H9 (cell line): ENCODE results near the gene DIPK1C. TPM values are rescaled to one million over a fixed set of nuclear protein-coding genes. Genes with fewer than 3 reads are reported as not detected.

ENCODE experiments used
- DNase-seq: peaks from one replicate; pipeline ENCODE4 v3.0.0-alpha.2; 2017
- H2AFZ ChIP-seq: one replicate; pipeline ENCODE4 v1.6.1; 2013; ENCODE audit warnings: mild to moderate bottlenecking, low read length, control low read depth, moderate library complexity
- H2AK5ac ChIP-seq: 2 replicates; pipeline ENCODE4 v1.6.1; 2013; ENCODE audit warnings: low read length, control low read depth, mixed read lengths; ENCODE audit not compliant: insufficient read length
- H2BK120ac ChIP-seq: one replicate; pipeline ENCODE4 v1.6.1; 2013; ENCODE audit warnings: low read depth, mild to moderate bottlenecking, low read length, control low read depth, inconsistent platforms; ENCODE audit not compliant: poor library complexity, severe bottlenecking
- H2BK12ac ChIP-seq: 2 replicates; pipeline ENCODE4 v1.6.1; 2013; ENCODE audit warnings: low read length, control low read depth, mixed read lengths, low read depth; ENCODE audit not compliant: insufficient read length
- H2BK15ac ChIP-seq: 2 replicates; pipeline ENCODE4 v1.6.1; 2013; ENCODE audit warnings: low read depth, low read length, control low read depth
- H2BK20ac ChIP-seq: one replicate; pipeline ENCODE4 v1.6.1; 2013; ENCODE audit warnings: low read depth, mild to moderate bottlenecking, low read length, control low read depth, inconsistent platforms; ENCODE audit not compliant: poor library complexity, severe bottlenecking
- H2BK5ac ChIP-seq: 2 replicates; pipeline ENCODE4 v1.6.1; 2013; ENCODE audit warnings: low read length, control low read depth, mixed read lengths; ENCODE audit not compliant: insufficient read length
- H3K14ac ChIP-seq: 2 replicates; pipeline ENCODE4 v1.6.1; 2013; ENCODE audit warnings: low read length, control low read depth; ENCODE audit not compliant: insufficient read depth
- H3K18ac ChIP-seq: 2 replicates; pipeline ENCODE4 v1.6.1; 2013; ENCODE audit warnings: low read depth, mild to moderate bottlenecking, mixed read lengths, low read length, control low read depth; ENCODE audit not compliant: insufficient read length
- H3K23ac ChIP-seq: 2 replicates; pipeline ENCODE4 v1.6.1; 2013; ENCODE audit warnings: low read length, control low read depth, mixed read lengths, low read depth; ENCODE audit not compliant: insufficient read length
- H3K23me2 ChIP-seq: 2 replicates; pipeline ENCODE4 v1.6.1; 2013; ENCODE audit warnings: low read depth, mild to moderate bottlenecking, mixed read lengths, low read length, control low read depth; ENCODE audit not compliant: insufficient read length, poor library complexity, severe bottlenecking
- H3K27ac ChIP-seq: 2 replicates; pipeline ENCODE4 v1.5.1; 2013; ENCODE audit warnings: low read length, control low read depth, mixed read lengths, low read depth; ENCODE audit not compliant: insufficient read length
- H3K27me3 ChIP-seq: 2 replicates; pipeline ENCODE4 v1.6.1; 2013; ENCODE audit warnings: low read length, control low read depth, inconsistent platforms; ENCODE audit not compliant: insufficient read depth
- H3K4ac ChIP-seq: 2 replicates; pipeline ENCODE4 v1.6.1; 2013; ENCODE audit warnings: low read depth, mild to moderate bottlenecking, control low read depth, inconsistent platforms, low read length, moderate library complexity
- H3K4me1 ChIP-seq: 2 replicates; pipeline ENCODE4 v1.6.1; 2013; ENCODE audit warnings: low read length, control low read depth, inconsistent platforms; ENCODE audit not compliant: insufficient read depth
- H3K4me2 ChIP-seq: 2 replicates; pipeline ENCODE4 v1.6.1; 2013; ENCODE audit warnings: low read length, control low read depth, mixed read lengths; ENCODE audit not compliant: insufficient read length, insufficient read depth
- H3K56ac ChIP-seq: 2 replicates; pipeline ENCODE4 v1.6.1; 2013; ENCODE audit warnings: low read depth, mild to moderate bottlenecking, mixed read lengths, low read length, control low read depth; ENCODE audit not compliant: insufficient read length
- H3K79me1 ChIP-seq: 2 replicates; pipeline ENCODE4 v1.6.1; 2013; ENCODE audit warnings: low read depth, mild to moderate bottlenecking, moderate library complexity, low read length, control low read depth, inconsistent platforms; ENCODE audit not compliant: insufficient read depth, poor library complexity, severe bottlenecking
- H3K79me2 ChIP-seq: 2 replicates; pipeline ENCODE4 v1.6.1; 2013; ENCODE audit warnings: low read length, control low read depth, inconsistent platforms; ENCODE audit not compliant: insufficient read depth
- H3K9ac ChIP-seq: 2 replicates; pipeline ENCODE4 v1.6.1; 2013; ENCODE audit warnings: low read length, control low read depth, mixed read lengths; ENCODE audit not compliant: insufficient read length; ENCODE audit errors: extremely low read depth
- H3K9me3 ChIP-seq: one replicate; pipeline ENCODE4 v1.6.1; 2013; ENCODE audit warnings: low read depth, low read length, inconsistent platforms; ENCODE audit not compliant: control insufficient read depth
- H3T11ph ChIP-seq: one replicate; pipeline ENCODE4 v1.6.1; 2013; ENCODE audit warnings: mild to moderate bottlenecking, low read length, control low read depth, inconsistent platforms
- H4K20me1 ChIP-seq: one replicate; pipeline ENCODE4 v1.6.1; 2013; ENCODE audit not compliant: control insufficient read depth, insufficient read length, insufficient read depth
- H4K5ac ChIP-seq: 2 replicates; pipeline ENCODE4 v1.6.1; 2013; ENCODE audit warnings: low read depth, mild to moderate bottlenecking, mixed read lengths, low read length, control low read depth; ENCODE audit not compliant: insufficient read length
- H4K8ac ChIP-seq: replicated peaks from 2 replicates; pipeline ENCODE4 v1.6.1; 2013; ENCODE audit warnings: low read length, control low read depth, mixed read lengths, low read depth; ENCODE audit not compliant: insufficient read length
- H4K91ac ChIP-seq: 2 replicates; pipeline ENCODE4 v1.6.1; 2013; ENCODE audit warnings: low read depth, mild to moderate bottlenecking, moderate library complexity, mixed read lengths, low read length, control low read depth; ENCODE audit not compliant: insufficient read length
- H3K27ac Mint-ChIP-seq, 3 experiments: 2 replicates in 2 of 3; 3 replicates in 1 of 3; pipeline ENCODE4 v1.8.0; 2020 to 2021; ENCODE audit warnings: mixed read lengths in 3 of 3, mild to moderate bottlenecking in 1 of 3, moderate library complexity in 1 of 3
- H3K27me3 Mint-ChIP-seq: 2 replicates; pipeline ENCODE4 v1.8.0; 2021; ENCODE audit warnings: low read depth, mild to moderate bottlenecking, moderate library complexity, mixed read lengths
- H3K36me3 Mint-ChIP-seq, 3 experiments: 2 replicates in 2 of 3; 3 replicates in 1 of 3; pipeline ENCODE4 v1.8.0; 2020 to 2021; ENCODE audit warnings: low read depth in 3 of 3, mixed read lengths in 3 of 3; ENCODE audit not compliant: insufficient read depth in 1 of 3
- H3K4me1 Mint-ChIP-seq, 2 experiments: 2 replicates each; pipeline ENCODE4 v1.8.0; 2020; ENCODE audit warnings: mixed read lengths in 2 of 2
- H3K4me3 Mint-ChIP-seq, 2 experiments: 2 replicates in 1 of 2; 3 replicates in 1 of 2; pipeline ENCODE4 v1.8.0; 2020 to 2021; ENCODE audit warnings: mild to moderate bottlenecking in 2 of 2, mixed read lengths in 2 of 2, moderate library complexity in 1 of 2
- H3K9me3 Mint-ChIP-seq, 2 experiments: 2 replicates in 1 of 2; 3 replicates in 1 of 2; pipeline ENCODE4 v1.8.0; 2020; ENCODE audit warnings: mild to moderate bottlenecking in 2 of 2, mixed read lengths in 2 of 2, moderate library complexity in 1 of 2
- WGBS: extraction: QIAGEN DNeasy Blood & Tissue Kit; methylation state at CpG from one replicate; pipeline ENCODE4 v1.1.7; 2013; ENCODE audit warnings: missing lambda C conversion rate, low lambda C conversion rate, mixed read lengths; ENCODE audit not compliant: insufficient read length; ENCODE audit errors: extremely low coverage; 5-methylcytosine and 5-hydroxymethylcytosine counted together
- total RNA-seq: library from RNA; stranded (reverse); gene quantifications from 2 replicates; pipeline ENCODE4 v1.2.1, GENCODE V29; 2021
- TF ChIP-seq, protein P1 (sequence below): fragments of 200-600 bp; sonication (generic); conservative IDR thresholded peaks from 3 replicates; pipeline ENCODE4 v1.8.0; 2021; ENCODE audit warnings: antibody characterized with exemption, mild to moderate bottlenecking

The DIPK1C gene
- total RNA-seq, 1 experiment from 2014 or later = not detected

DNA sequence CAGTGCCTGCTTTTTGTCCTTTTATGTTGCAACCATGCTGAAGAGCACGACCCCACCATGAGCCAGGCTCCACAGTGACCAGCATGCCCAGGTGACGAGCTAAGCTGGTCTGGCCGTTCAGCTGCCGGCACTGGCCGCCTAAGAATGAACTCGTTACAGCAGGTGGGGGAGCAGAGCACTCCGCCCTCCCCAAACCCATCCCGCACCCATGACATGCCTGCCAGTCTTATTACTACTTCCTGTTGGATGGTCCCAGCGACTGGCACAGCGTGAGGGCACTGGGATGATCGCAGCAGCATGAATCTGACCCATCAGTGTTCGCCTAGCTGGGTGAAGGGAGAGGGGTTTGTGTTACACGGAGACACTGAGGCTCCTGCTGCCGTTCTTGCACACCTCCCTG, 11.5 kb downstream of the DIPK1C start:
- Histone ChIP-seq H4K91ac (no peak overlapping the region), H3T11ph (no peak overlapping the region), H3K79me1 (no peaks in the 10 kb centered on the region), H3K23ac (no peak overlapping the region), H2AK5ac (no peak overlapping the region), H3K9ac (no peak overlapping the region), H2BK5ac (no peak overlapping the region), H2AFZ (no peak overlapping the region), H2BK15ac (no peak overlapping the region), H4K5ac (no peak overlapping the region), H2BK20ac (no peak overlapping the region), H3K9me3 (no peaks in the 10 kb centered on the region), H3K27ac (no peak overlapping the region), H3K14ac (no peak overlapping the region), H3K18ac (no peak overlapping the region), H3K27me3 (no peaks in the 10 kb centered on the region), H2BK120ac (no peak overlapping the region), H3K4ac (no peak overlapping the region), H3K4me1 (no peaks in the 10 kb centered on the region), H3K56ac (no peak overlapping the region), H4K20me1 (no peaks in the 10 kb centered on the region), H3K79me2 (no peaks in the 10 kb centered on the region), H4K8ac (no peak overlapping the region), H3K4me2 (no peak overlapping the region), H2BK12ac (no peak overlapping the region), H3K23me2 (no peaks in the 10 kb centered on the region)
- no peak overlapping the region for H3K27ac Mint-ChIP-seq
- no peaks in the 10 kb centered on the region for H3K4me1 Mint-ChIP-seq
- no peaks in the 10 kb centered on the region; a peak in 1 of 7 replicates for H3K36me3 Mint-ChIP-seq
- DNase-seq = no peak
- H3K4me3 Mint-ChIP-seq = no peak overlapping the region
- WGBS = no CpG with 5 or more reads among the region's 14 CpGs
- TF ChIP-seq, protein P1, sequence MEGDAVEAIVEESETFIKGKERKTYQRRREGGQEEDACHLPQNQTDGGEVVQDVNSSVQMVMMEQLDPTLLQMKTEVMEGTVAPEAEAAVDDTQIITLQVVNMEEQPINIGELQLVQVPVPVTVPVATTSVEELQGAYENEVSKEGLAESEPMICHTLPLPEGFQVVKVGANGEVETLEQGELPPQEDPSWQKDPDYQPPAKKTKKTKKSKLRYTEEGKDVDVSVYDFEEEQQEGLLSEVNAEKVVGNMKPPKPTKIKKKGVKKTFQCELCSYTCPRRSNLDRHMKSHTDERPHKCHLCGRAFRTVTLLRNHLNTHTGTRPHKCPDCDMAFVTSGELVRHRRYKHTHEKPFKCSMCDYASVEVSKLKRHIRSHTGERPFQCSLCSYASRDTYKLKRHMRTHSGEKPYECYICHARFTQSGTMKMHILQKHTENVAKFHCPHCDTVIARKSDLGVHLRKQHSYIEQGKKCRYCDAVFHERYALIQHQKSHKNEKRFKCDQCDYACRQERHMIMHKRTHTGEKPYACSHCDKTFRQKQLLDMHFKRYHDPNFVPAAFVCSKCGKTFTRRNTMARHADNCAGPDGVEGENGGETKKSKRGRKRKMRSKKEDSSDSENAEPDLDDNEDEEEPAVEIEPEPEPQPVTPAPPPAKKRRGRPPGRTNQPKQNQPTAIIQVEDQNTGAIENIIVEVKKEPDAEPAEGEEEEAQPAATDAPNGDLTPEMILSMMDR = no peak
- H3K9me3 Mint-ChIP-seq = no peaks in the 10 kb centered on the region
- H3K27me3 Mint-ChIP-seq = peaks cover 2% of the 10 kb centered on the region
